ENCODE measurements around the gene IL1RAPL1.
"Not testable (repeated sequence)": the region's sequence is repeated elsewhere in the genome, so short reads cannot be mapped to it uniquely, and the experiment has no call there.

- TF ChIP-seq CTCF (IDR thresholded peaks at IDR 0.05; ENCODE audit: low read depth, low read length); POLR2A (IDR thresholded peaks at IDR 0.05; ENCODE audit: extremely low read depth, insufficient read length); MAX (IDR thresholded peaks at IDR 0.05; ENCODE audit: low read depth, low read length); MYC (IDR thresholded peaks at IDR 0.05; ENCODE audit: low read depth, low read length): not testable (repeated sequence)
These were observed 179.3 kb downstream of the IL1RAPL1 start for GRCh38 chrX:28766561-28766960.

Measured in NB4 (cell line).